HG02759 (cell line): ENCODE data around the gene MTERF1.

Experiments
- ATAC-seq: cut with Tn5 transposase; IDR thresholded peaks from one replicate; pipeline ENCODE4 v1.9.1; 2021; ENCODE audit warnings: mild to moderate bottlenecking, moderate library complexity; ENCODE audit not compliant: unreplicated experiment

Gene MTERF1

DNA sequence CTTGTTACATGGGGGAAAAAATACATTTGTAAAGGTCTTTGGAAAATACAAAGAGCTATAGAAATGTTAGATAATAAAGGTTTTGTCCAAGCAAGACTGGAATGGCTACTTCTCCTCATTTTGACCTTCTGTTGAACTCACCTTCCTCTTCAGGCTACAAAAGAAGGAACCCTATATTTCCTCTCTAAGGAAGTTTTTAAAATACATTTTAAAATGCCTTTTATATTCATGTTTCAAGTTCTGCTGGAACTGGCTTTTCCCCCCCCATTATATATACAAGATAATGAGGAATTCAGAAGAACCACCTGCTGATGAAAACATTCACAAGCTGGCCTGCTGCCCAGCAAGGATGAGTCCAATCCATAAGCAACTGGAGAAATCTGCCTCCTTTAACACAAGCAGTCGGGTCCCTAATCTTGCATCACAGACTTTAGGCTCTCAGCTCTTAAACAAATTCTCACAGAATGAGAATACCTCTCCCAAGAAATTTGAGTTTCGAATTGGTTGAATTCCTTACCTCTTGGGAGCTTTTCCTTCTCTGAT, 44.6 kb downstream of the MTERF1 start:
- ATAC-seq, result no peak

DNA sequence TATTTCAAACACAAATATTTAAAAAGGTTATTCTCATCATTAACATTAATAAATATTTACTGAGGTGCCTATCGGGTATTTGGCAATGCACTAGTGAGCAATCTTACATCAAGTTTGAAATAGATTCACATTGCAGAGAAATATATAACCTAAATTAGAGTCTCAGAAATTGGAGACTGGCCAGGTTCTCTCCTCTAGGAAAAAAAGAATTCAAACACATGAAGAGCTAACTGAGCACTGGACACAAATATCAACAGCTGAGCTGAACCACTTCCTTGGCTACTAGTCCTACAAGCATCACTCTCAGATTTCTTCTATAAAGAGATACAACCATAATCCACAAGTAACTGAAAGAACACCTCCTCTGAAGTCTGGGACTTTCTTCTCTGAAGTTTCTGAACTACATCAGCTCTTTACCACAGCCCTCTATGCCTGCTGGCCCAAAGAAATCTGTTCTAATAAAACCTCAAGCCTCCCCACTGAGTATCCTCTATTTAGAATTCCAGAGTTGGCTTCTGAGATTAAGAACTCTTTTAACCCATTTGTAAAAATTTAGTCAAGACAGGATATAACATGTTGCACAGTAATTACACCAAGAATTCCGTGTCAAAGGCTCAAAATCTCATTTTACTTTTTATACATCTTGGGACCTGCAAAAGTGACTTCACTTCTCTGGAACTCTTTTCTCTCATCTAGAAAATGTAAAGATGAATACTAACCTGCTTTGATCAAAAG, 45.2 kb downstream of the MTERF1 start:
- no peak for ATAC-seq

DNA sequence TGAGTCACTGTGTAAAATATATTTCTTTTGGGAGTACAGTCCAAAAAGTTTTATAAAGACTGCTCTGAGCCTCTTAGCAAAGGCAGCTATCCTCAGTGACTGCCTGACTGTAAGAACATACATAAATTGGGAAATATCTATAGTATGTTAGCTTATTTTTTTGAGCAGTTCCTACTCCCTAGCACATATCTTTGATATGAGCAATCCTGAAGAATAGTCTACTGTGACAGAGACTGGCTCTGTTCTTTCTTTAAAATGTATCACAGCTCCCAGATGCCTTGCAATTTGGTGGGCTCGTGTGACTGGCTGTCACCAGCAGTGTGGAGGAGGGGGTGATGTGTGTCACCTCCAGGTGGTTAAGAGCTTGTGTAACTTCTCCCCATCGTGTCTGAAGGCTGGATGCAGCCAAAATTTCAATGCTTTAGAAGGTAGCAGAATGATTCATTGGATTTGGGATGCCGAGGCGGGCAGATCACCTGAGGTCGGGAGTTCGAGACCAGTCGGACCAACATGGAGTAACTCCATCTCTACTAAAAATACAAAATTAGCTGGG, 47.9 kb downstream of the MTERF1 start:
- ATAC-seq, result no peak

GRCh38 chr7:91827169-91827568, 53.3 kb downstream of the MTERF1 start:
- no peak for ATAC-seq

DNA sequence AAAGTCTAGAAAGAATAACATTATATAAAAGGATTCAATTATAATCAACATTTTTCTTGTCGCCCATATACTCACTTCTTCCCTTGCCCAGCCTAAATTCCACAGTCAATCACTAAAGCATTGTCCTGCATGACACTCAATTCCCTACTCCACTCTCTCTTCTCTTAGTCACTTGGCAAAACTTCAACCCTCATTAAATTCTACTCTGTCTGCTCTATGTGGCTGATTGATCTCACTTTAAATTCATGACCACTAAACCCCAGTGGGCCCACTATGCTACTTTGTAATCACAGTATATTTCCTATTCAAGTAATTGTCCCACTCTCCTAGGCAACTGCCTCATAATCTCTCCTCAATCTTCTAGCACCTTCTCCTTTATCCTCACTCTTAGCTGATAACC, 54.1 kb downstream of the MTERF1 start:
- ATAC-seq, result no peak

- ATAC-seq, result no peak
These were observed 56.3 kb downstream of the MTERF1 start for GRCh38 chr7:91824201-91824600.
